Osteocyte (in vitro differentiated cells): ENCODE results near the gene CES2. TPM values are rescaled to one million over a fixed set of nuclear protein-coding genes. Genes with fewer than 3 reads are reported as not detected.

Experiments
- DNase-seq: peaks from one replicate; pipeline ENCODE4 v3.0.0; 2021; ENCODE audit warnings: mixed read lengths; ENCODE audit not compliant: unreplicated experiment; ENCODE audit errors: extremely low spot score
- H3K27ac Mint-ChIP-seq: one replicate; pipeline ENCODE4 v1.8.0; 2021; ENCODE audit warnings: mild to moderate bottlenecking, mixed read lengths; ENCODE audit not compliant: unreplicated experiment
- H3K27me3 Mint-ChIP-seq: one replicate; pipeline ENCODE4 v1.8.0; 2021; ENCODE audit warnings: mixed read lengths; ENCODE audit not compliant: unreplicated experiment
- H3K36me3 Mint-ChIP-seq: one replicate; pipeline ENCODE4 v1.8.0; 2021; ENCODE audit warnings: mixed read lengths; ENCODE audit not compliant: unreplicated experiment
- H3K4me1 Mint-ChIP-seq: one replicate; pipeline ENCODE4 v1.8.0; 2021; ENCODE audit warnings: mixed read lengths; ENCODE audit not compliant: unreplicated experiment
- H3K4me3 Mint-ChIP-seq: one replicate; pipeline ENCODE4 v1.8.0; 2021; ENCODE audit warnings: mild to moderate bottlenecking, moderate library complexity, mixed read lengths; ENCODE audit not compliant: unreplicated experiment
- H3K9me3 Mint-ChIP-seq: one replicate; pipeline ENCODE4 v1.8.0; 2021; ENCODE audit warnings: mixed read lengths; ENCODE audit not compliant: unreplicated experiment
- CTCF ChIP-seq: fragments of 200-600 bp; sonication (generic); IDR thresholded peaks from 2 replicates; pipeline ENCODE4 v1.5.0; 2021; ENCODE audit warnings: antibody characterized with exemption, mild to moderate bottlenecking, moderate library complexity
- total RNA-seq: library from RNA; stranded (reverse); gene quantifications from 2 replicates; pipeline ENCODE4 v1.2.1, GENCODE V29; 2021

The CES2 gene
- total RNA-seq, 1 donor from 2014 or later = 38.6 TPM

- no peak overlapping the region for H3K4me3 Mint-ChIP-seq
- no peak for DNase-seq
- no peak overlapping the region for H3K27ac Mint-ChIP-seq
- H3K36me3 Mint-ChIP-seq = no peaks in the 10 kb centered on the region
- H3K9me3 Mint-ChIP-seq = no peaks in the 10 kb centered on the region
- no peaks in the 10 kb centered on the region for H3K4me1 Mint-ChIP-seq
- TF ChIP-seq CTCF = no peak
- H3K27me3 Mint-ChIP-seq = peaks cover 26% of the 10 kb centered on the region
Measured at GRCh38 chr16:66914541-66914940, 20.8 kb upstream of the CES2 start.

GRCh38 chr16:66915041-66915440, 20.3 kb upstream of the CES2 start:
- no peak overlapping the region for H3K27ac Mint-ChIP-seq

GRCh38 chr16:66916518-66916917, 18.8 kb upstream of the CES2 start:
- Mint-ChIP-seq H3K27ac (no peak overlapping the region), H3K4me1 (no peaks in the 10 kb centered on the region), H3K36me3 (no peaks in the 10 kb centered on the region), H3K9me3 (no peaks in the 10 kb centered on the region), H3K27me3 (peaks cover 26% of the 10 kb centered on the region), H3K4me3 (no peak overlapping the region)
- no peak for DNase-seq
- no peak for TF ChIP-seq CTCF

More at GRCh38 chr16:66915041-66915440, 20.3 kb upstream of the CES2 start:
- DNase-seq = no peak
- H3K9me3 Mint-ChIP-seq = no peaks in the 10 kb centered on the region
- no peak for TF ChIP-seq CTCF
- peaks cover 26% of the 10 kb centered on the region for H3K27me3 Mint-ChIP-seq
- no peak overlapping the region for H3K4me3 Mint-ChIP-seq
- H3K4me1 Mint-ChIP-seq = no peaks in the 10 kb centered on the region
- H3K36me3 Mint-ChIP-seq = no peaks in the 10 kb centered on the region

DNA sequence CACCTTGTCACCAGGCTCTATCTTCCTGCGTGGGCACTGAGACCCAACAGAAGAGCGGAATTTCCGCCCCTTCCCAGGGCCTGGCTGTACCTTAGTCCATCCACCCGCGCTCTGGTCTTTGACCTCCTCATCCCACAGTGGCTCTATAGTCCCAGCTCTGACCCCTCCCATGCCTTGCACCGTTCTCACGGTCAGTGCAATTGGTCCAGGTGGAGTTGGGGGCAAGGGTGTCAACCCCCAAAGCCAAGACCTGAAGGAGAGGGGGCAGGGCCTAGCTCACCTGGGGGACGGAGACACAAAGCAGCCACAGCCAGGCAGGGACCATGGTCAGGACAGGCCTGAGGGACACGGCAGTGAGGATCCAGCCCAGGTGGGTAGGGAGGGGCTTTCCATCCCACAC, 17.6 kb upstream of the CES2 start:
- Mint-ChIP-seq H3K4me3 (no peak overlapping the region), H3K9me3 (no peaks in the 10 kb centered on the region), H3K4me1 (no peaks in the 10 kb centered on the region), H3K27me3 (peaks cover 26% of the 10 kb centered on the region), H3K27ac (no peak overlapping the region), H3K36me3 (no peaks in the 10 kb centered on the region)
- TF ChIP-seq CTCF = no peak
- DNase-seq = no peak

- Mint-ChIP-seq H3K4me1 (peaks cover 4% of the 10 kb centered on the region), H3K4me3 (no peak overlapping the region), H3K27me3 (peaks cover 26% of the 10 kb centered on the region), H3K36me3 (peaks cover 2% of the 10 kb centered on the region), H3K9me3 (no peaks in the 10 kb centered on the region), H3K27ac (no peak overlapping the region)
- no peak for TF ChIP-seq CTCF
- DNase-seq = no peak
Measured at GRCh38 chr16:66918355-66918754, 17.0 kb upstream of the CES2 start.
